BE2C (cell line): ENCODE measurements around the gene SIRPA.

Experiments used
- DNase-seq: peaks from one replicate; pipeline ENCODE4 v3.0.0-alpha.2; 2020
- H3K27me3 ChIP-seq: fragments of 250-450 bp; sonication (Bioruptor Pico); 2 replicates; pipeline ENCODE4 v1.5.1; 2020; ENCODE audit warnings: mild to moderate bottlenecking
- H3K36me3 ChIP-seq: fragments of 250-450 bp; sonication (Bioruptor Pico); 2 replicates; pipeline ENCODE4 v1.5.1; 2020; ENCODE audit warnings: mild to moderate bottlenecking
- H3K4me1 ChIP-seq: fragments of 250-450 bp; sonication (Bioruptor Pico); 2 replicates; pipeline ENCODE4 v1.5.1; 2020
- H3K4me3 ChIP-seq: 2 replicates; pipeline ENCODE4 v1.5.1; 2011; ENCODE audit warnings: low read depth, low read length
- H3K9me3 ChIP-seq: fragments of 250-450 bp; sonication (Bioruptor Pico); 2 replicates; pipeline ENCODE4 v1.5.1; 2020
- CTCF ChIP-seq: IDR thresholded peaks from 2 replicates; pipeline ENCODE4 v1.5.1; 2012; ENCODE audit warnings: mild to moderate bottlenecking, low read depth, low read length

SIRPA gene

GRCh38 chr20:1881240-1881835 lies 13.9 kb upstream of the SIRPA start:
- TF ChIP-seq CTCF: no peak
- H3K9me3 ChIP-seq: no peaks in the 10 kb centered on the region
- no peaks in the 10 kb centered on the region for H3K36me3 ChIP-seq
- H3K4me3 ChIP-seq: no peak overlapping the region
- no peak for DNase-seq
- no peaks in the 10 kb centered on the region for H3K27me3 ChIP-seq
- no peaks in the 10 kb centered on the region for H3K4me1 ChIP-seq

DNA sequence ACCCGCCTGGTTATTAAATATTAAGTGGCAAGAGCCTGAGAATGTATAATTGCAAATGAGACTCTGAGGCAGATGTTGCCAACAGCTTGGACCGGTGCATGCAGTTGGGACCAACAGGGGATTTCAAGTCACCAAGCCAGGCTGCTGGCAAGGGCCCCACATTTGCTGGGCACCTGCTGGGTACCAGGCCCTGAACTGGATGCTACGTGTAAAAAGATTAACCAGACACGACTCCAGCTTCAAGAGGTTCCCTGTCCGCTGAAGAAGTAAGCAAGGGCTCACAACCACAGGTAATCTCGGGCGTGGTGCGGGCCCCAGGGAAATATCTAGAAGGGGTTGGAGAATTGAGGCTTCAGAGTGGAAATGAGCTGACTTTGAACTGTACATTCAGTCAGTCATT lies 13.2 kb upstream of the SIRPA start:
- no peak for DNase-seq
- H3K9me3 ChIP-seq: no peaks in the 10 kb centered on the region
- H3K4me3 ChIP-seq: no peak overlapping the region
- H3K4me1 ChIP-seq: no peaks in the 10 kb centered on the region
- no peaks in the 10 kb centered on the region for H3K27me3 ChIP-seq
- TF ChIP-seq CTCF: no peak
- no peaks in the 10 kb centered on the region for H3K36me3 ChIP-seq

- DNase-seq: no peak
- no peaks in the 10 kb centered on the region; the same call in 1 of the 2 replicates for H3K27me3 ChIP-seq
- H3K4me1 ChIP-seq: no peaks in the 10 kb centered on the region
- no peaks in the 10 kb centered on the region for H3K9me3 ChIP-seq
- no peak overlapping the region for H3K4me3 ChIP-seq
- no peak for TF ChIP-seq CTCF
- no peaks in the 10 kb centered on the region for H3K36me3 ChIP-seq
Observed at GRCh38 chr20:1883986-1884385, 11.2 kb upstream of the SIRPA start.

GRCh38 chr20:1885254-1885653 lies 10.0 kb upstream of the SIRPA start:
- no peak overlapping the region for H3K4me3 ChIP-seq
- H3K36me3 ChIP-seq: no peaks in the 10 kb centered on the region
- H3K9me3 ChIP-seq: no peaks in the 10 kb centered on the region
- no peaks in the 10 kb centered on the region for H3K4me1 ChIP-seq
- TF ChIP-seq CTCF: no peak
- no peaks in the 10 kb centered on the region; the same call in 1 of the 2 replicates for H3K27me3 ChIP-seq
- no peak for DNase-seq

DNA sequence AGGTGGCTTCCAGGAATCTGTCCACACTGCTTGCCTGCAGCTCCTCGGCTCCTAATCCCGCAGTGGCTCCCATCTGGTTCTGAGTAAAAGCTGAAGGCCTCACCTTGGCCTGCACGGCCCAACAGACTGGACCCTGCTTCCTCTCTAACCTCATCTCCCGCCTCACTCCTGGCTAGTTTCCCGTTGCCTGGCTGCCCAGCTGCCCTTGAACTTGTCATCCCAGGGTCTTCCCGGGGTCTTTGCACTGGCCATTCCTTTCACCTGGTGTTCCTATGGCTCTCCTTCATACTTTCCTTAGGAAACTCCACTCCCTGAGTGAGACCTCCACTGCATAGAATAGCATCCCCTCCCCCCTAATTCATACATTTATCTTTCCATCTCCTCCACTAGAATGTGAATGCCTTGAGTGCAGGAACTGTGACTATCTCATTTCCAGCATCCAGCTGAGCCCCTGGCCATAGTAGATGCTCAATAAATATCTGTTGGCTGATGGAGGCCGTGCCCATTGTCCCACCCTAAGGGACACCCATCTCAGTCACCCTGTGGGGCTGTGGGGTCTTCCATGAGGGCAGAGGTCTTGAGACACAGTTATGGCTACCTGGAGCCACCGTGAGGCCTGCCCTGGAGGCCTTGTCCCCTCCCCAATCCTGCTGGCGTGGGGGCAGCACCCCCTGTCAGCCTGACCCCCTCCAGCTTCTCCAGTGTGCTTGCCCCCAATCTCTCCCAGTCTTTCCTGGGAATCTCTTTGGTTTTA lies 9.1 kb upstream of the SIRPA start:
- DNase-seq: no peak
- Histone ChIP-seq H3K4me1 (no peaks in the 10 kb centered on the region), H3K27me3 (no peaks in the 10 kb centered on the region; the same call in 1 of the 2 replicates), H3K4me3 (no peak overlapping the region), H3K9me3 (no peaks in the 10 kb centered on the region), H3K36me3 (no peaks in the 10 kb centered on the region)
- TF ChIP-seq CTCF: no peak

- H3K4me3 ChIP-seq: no peak overlapping the region
- H3K4me1 ChIP-seq: no peaks in the 10 kb centered on the region
- TF ChIP-seq CTCF: no peak
- no peaks in the 10 kb centered on the region for H3K9me3 ChIP-seq
- no peak for DNase-seq
- no peaks in the 10 kb centered on the region; the same call in 1 of the 2 replicates for H3K27me3 ChIP-seq
- no peaks in the 10 kb centered on the region for H3K36me3 ChIP-seq
Observed at GRCh38 chr20:1887321-1887720, 7.9 kb upstream of the SIRPA start.
